Measurements from ENCODE around the gene SMIM44.

GRCh38 chr19:3454656-3455392 lies 28.4 kb downstream of the SMIM44 start:
- TF ChIP-seq CTCF (conservative IDR thresholded peaks at IDR 0.05) (no peak), EZH2 (IDR thresholded peaks at IDR 0.05; ENCODE audit: low read depth) (no peak)

Data from PC-9 (cell line).